Effector memory CD4-positive, alpha-beta T cell (primary cell): ENCODE results near the gene STT3B.

ENCODE experiments used
- DNase-seq, 3 donors: peaks; one replicate each; pipeline ENCODE4 v3.0.0-alpha.2; 2020
- H3K27ac ChIP-seq: 2 replicates; pipeline ENCODE4 v1.7.0; 2013; ENCODE audit warnings: mild to moderate bottlenecking, low read length, moderate library complexity; ENCODE audit not compliant: insufficient read depth, poor library complexity, severe bottlenecking
- H3K27me3 ChIP-seq: replicated peaks from 2 replicates; pipeline ENCODE4 v1.7.0; 2013; ENCODE audit warnings: mild to moderate bottlenecking, low read length; ENCODE audit not compliant: insufficient read depth, control insufficient read depth, poor library complexity, severe bottlenecking
- H3K36me3 ChIP-seq: 2 replicates; pipeline ENCODE4 v1.7.0; 2013; ENCODE audit warnings: mild to moderate bottlenecking, low read length, moderate library complexity; ENCODE audit not compliant: control insufficient read depth, insufficient read depth
- H3K4me1 ChIP-seq: 2 replicates; pipeline ENCODE4 v1.7.0; 2013; ENCODE audit warnings: low read length, mild to moderate bottlenecking; ENCODE audit not compliant: control insufficient read depth, insufficient read depth, poor library complexity, severe bottlenecking
- H3K4me3 ChIP-seq: 2 replicates; pipeline ENCODE4 v1.7.0; 2013; ENCODE audit warnings: low read length, low read depth, mild to moderate bottlenecking; ENCODE audit not compliant: insufficient read depth, poor library complexity, severe bottlenecking
- H3K9me3 ChIP-seq: 2 replicates; pipeline ENCODE4 v1.7.0; 2013; ENCODE audit warnings: mild to moderate bottlenecking, low read length, moderate library complexity; ENCODE audit not compliant: control insufficient read depth

Gene STT3B

DNA sequence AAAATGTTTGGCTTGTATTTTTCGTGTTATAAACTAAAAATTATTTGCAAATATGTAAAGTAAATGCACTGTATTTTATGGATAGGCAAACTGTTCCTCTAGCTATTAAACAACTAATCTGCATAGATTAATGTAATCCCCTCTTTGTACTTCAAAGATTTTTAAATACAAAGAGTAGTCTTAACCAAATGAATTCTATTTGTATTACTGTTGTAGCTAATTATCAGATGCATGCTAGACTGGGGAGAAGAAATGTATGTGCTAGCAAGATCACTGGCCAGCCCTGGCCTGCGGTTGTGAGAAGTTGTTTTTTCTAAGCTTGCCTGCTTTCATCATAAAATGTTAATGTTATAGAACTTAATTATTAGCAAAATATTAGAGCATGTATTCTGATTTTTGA lies 92.6 kb downstream of the STT3B start:
- Histone ChIP-seq H3K27me3 (no peaks in the 10 kb centered on the region), H3K4me3 (no peak overlapping the region), H3K27ac (no peak overlapping the region), H3K9me3 (no peaks in the 10 kb centered on the region), H3K36me3 (peaks cover 62% of the 10 kb centered on the region), H3K4me1 (no peaks in the 10 kb centered on the region)
- DNase-seq, result no peak

DNA sequence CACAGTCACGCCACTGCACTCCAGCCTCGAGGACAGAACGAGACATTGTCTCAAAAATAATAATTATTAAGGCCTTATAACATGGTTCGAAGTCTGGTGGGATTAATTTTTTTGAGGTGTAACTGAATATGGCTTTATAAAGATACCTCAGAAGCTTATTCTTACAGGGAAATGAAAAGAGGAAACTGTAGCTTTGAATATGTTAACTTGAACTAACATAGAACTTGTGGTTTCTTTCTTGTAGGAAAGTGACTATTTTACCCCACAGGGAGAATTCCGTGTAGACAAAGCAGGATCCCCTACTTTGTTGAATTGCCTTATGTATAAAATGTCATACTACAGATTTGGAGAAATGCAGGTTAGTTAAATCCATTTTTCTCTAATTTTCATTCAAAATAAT lies 96.3 kb downstream of the STT3B start:
- Histone ChIP-seq H3K36me3 (peaks cover 66% of the 10 kb centered on the region), H3K4me1 (no peaks in the 10 kb centered on the region), H3K27ac (no peak overlapping the region), H3K4me3 (no peak overlapping the region), H3K27me3 (no peaks in the 10 kb centered on the region), H3K9me3 (no peaks in the 10 kb centered on the region)
- DNase-seq, result no peak

DNA sequence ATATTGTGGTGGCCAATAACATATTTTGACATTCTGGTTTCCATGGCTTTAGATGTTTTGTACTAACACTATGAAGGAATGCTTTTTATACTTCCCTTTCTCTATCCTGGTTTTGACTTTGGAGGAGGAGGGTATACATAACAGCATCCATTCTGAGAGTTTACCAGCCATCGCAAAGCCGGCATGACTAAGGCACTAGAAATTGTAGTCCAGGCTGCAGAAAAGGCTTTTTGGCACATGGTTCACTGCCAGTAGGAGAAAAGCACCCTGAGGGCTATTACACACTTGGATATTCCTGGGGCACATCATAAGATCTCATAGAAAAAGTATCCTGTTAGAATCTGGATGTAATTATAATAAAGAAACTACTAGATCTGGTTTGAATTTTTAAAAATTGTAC lies 101.8 kb downstream of the STT3B start:
- Histone ChIP-seq H3K4me1 (peaks cover 8% of the 10 kb centered on the region), H3K4me3 (no peak overlapping the region), H3K36me3 (peaks cover 24% of the 10 kb centered on the region), H3K27me3 (no peaks in the 10 kb centered on the region), H3K27ac (no peak overlapping the region), H3K9me3 (no peaks in the 10 kb centered on the region)
- no peak for DNase-seq

DNA sequence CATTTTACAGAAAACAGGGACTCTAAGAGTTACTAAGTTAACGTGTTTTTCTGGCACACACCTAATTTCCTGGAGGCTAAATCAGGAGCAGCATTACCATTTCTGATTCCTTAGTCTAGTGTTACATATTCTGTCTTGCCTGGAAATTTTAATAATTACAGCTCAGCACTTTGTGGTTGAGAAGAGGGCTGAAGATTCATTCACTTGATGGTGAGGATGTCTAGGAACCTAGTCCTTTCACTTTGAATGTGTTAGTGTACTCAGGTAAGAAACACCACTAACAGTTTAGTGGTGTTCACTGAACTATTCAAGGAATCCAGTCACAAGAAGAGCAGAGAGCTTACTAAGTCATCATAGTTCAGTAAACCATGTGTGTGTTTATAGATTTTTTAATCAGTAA lies 102.8 kb downstream of the STT3B start:
- Histone ChIP-seq H3K4me3 (no peak overlapping the region), H3K4me1 (peaks cover 8% of the 10 kb centered on the region), H3K36me3 (peaks cover 15% of the 10 kb centered on the region), H3K9me3 (no peaks in the 10 kb centered on the region), H3K27me3 (no peaks in the 10 kb centered on the region), H3K27ac (no peak overlapping the region)
- DNase-seq, result no peak

DNA sequence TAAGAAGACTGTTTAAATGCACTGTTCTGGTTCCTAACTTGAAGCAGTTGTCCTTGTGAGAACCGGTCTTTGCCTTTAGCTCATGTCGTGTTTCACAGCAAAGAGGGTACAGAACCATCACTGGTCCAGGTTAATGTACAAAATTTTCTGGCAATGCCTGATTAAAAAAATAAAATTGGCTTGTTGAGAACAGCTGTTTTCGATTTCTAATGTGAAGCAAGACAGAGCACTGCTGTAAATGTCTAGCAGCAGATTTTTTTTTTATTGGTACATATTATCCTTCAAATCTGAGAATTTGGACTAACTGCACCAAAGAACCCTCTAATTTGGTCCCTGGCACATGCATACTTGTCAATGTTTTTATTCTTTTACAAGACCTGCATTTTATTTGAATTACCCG lies 103.3 kb downstream of the STT3B start:
- DNase-seq, result no peak
- Histone ChIP-seq H3K27ac (no peak overlapping the region), H3K4me3 (no peak overlapping the region), H3K4me1 (peaks cover 8% of the 10 kb centered on the region), H3K9me3 (no peaks in the 10 kb centered on the region), H3K27me3 (no peaks in the 10 kb centered on the region), H3K36me3 (peaks cover 13% of the 10 kb centered on the region)

DNA sequence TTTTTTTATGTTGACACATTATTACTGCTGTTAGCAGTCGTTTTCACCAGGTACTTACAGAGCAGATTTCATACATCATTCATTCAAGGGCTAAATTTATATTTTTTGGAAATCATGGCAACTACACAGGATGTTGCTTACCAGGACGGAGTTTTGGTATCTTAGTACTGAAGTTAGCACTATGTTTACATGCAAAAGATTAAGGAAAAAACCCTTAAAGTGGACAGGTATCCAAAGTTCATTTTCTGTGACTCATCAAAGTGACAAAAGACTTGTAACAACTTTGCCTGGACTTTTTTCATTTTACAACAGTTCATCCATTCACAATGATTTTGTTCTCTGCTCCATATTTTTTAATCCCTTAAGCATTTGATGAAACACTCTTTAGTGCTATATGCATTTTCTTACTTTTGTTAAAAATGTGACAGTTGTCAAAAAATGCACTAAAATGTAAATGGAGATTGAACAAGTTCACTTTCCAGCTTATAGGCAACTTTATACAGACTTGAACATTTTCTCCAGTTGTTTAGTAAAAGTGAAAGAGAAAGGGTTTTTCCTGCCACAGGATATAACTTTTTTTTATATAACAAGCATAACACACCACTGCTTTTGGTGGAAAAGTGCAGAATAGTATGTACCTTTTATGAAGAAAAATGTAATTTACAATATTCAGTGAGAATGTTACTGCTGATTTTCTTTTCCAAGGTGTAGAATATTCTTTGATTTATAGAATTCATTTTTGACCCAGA lies 104.1 kb downstream of the STT3B start:
- Histone ChIP-seq H3K36me3 (peaks cover 11% of the 10 kb centered on the region), H3K27ac (no peak overlapping the region)
- DNase-seq, result no peak

DNA sequence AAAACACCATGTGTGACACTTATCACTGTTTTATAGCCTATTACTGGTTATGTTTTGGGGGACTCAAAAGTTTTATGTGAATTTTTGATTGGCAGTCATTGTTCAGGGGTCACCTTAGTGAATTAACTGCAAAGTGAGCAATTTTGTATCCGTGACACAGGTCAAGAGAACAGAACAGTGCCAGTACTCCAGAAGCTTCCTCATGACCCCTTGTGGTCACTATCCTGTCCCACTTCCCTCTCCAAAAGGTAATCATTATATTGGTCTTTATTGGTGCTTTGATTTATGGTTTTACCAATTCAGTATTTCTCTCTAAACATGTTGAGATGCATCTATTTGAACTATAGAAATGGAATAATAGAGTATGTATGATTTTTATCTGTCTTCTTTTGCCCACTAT lies 107.1 kb downstream of the STT3B start:
- no peaks in the 10 kb centered on the region for H3K36me3 ChIP-seq
- H3K4me3 ChIP-seq, result no peak overlapping the region
- peaks cover 5% of the 10 kb centered on the region for H3K4me1 ChIP-seq
- no peaks in the 10 kb centered on the region for H3K27me3 ChIP-seq
- DNase-seq, result no peak
- no peaks in the 10 kb centered on the region for H3K9me3 ChIP-seq
- no peak overlapping the region for H3K27ac ChIP-seq

More for the DNA sequence above, 104.1 kb downstream of the STT3B start:
- H3K9me3 ChIP-seq, result no peaks in the 10 kb centered on the region
- H3K27me3 ChIP-seq, result no peaks in the 10 kb centered on the region
- peaks cover 8% of the 10 kb centered on the region for H3K4me1 ChIP-seq
- H3K4me3 ChIP-seq, result no peak overlapping the region

DNA sequence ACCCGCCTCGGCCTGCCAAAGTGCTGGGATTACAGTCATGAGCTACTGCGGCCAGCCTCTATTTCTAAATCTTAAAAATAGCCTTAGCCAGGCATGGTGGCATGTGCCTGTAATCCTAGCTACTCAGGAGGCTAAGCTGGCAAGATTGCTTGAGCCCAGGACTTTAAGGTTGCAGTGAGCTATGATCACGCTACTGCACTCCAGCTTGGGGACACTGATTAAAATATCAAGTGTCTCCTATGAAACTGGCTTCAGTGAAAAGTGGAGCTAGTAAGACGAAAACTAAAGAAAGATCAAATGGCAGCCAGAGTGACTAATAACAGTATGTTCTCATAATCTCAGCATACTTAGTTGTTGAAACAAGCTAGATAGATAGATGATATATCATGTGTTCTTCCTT lies 112.5 kb downstream of the STT3B start:
- Histone ChIP-seq H3K36me3 (peaks cover 4% of the 10 kb centered on the region), H3K9me3 (peaks cover 11% of the 10 kb centered on the region), H3K4me1 (no peaks in the 10 kb centered on the region), H3K4me3 (no peak overlapping the region), H3K27ac (no peak overlapping the region), H3K27me3 (no peaks in the 10 kb centered on the region)
- DNase-seq, result no peak

DNA sequence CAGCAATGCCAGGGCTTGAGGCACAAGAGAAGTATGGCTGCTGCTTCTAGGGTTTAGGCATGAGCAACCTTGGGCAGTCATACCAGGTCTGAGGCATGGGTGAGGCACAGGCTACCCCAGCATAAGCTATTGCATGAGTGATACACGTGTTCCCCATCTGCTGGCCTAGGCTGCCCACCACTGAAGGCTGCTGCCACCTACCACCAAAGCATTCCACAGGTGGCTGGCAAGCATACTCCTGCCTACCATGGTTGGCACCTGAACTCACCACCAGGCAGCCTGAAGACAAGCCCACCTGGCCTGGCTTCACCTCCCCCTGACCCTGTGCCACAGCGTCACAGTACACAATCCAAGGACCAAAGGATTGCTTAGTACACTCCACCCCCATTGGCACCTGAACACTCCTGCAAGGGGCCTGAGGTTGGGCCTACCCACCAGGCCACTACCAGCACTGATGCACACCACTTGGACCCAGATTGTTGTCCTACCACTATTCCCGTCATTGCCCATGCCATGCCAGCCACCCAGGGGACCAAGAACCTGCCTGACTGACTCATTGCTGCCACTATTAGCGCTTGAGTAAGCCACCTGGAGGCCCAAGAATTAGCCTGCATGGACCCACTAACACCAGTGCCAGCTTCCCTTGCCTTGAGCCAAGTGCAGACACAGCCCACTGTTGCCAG lies 115.7 kb downstream of the STT3B start:
- Histone ChIP-seq H3K4me1 (no peaks in the 10 kb centered on the region), H3K36me3 (peaks cover 4% of the 10 kb centered on the region), H3K27ac (no peak overlapping the region), H3K4me3 (no peak overlapping the region), H3K9me3 (peaks cover 42% of the 10 kb centered on the region), H3K27me3 (no peaks in the 10 kb centered on the region)
- DNase-seq, result no peak

DNA sequence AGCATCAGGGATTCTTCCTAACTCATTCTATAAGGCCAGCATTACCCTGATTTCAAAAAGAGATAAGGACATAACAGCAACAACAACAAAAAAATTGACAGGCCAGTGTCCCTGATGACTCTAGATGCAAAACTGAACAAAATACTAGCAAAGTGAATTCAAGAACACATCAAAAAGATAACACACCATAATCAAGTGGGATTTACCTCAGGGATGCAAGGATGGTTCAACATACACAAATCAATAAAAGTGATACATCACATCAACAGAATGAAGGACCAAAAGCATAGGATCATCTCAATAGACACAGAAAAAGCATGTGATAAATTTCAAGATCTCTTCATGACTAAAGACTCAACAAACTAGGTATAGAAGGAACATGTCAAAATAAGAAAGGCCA lies 119.6 kb downstream of the STT3B start:
- H3K4me3 ChIP-seq, result no peak overlapping the region
- DNase-seq, result no peak
- H3K9me3 ChIP-seq, result peaks cover 69% of the 10 kb centered on the region
- H3K4me1 ChIP-seq, result no peaks in the 10 kb centered on the region
- H3K36me3 ChIP-seq, result peaks cover 4% of the 10 kb centered on the region
- no peaks in the 10 kb centered on the region for H3K27me3 ChIP-seq
- no peak overlapping the region for H3K27ac ChIP-seq
